NCI-H1694 (cell line): Measurements from ENCODE around the gene AGRP.

Experiments used
- DNase-seq: peaks from one replicate; lab custom pipeline; 2025; lab: John Stamatoyannopoulos, UW

The AGRP gene

DNA sequence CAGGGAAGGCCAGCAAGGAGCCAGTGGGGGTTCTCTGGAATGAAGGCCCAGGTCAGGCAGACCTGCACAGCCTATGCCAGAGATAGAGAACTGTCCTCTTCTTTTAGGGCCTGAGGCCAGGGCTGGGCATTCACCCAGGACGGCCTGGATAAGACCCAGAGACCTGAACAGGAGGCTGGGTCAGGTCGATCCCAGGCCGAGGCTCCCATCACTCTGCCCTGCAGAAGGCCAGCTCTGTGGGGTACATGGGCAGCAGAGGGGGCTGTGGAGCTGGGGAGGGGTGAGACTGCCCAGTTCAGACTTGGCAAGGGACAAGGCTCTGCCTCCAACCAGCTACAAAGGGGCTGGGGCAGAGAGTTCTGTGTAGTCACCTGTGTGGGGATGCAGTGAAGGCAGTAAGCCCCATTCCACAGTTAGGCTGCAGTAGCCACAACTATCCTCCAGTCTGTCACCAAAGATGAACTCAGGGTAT lies 37.9 kb downstream of the AGRP start:
- no peak for DNase-seq

GRCh38 chr16:67445126-67445426 lies 38.3 kb downstream of the AGRP start:
- DNase-seq, result no peak

- no peak for DNase-seq
Observed at GRCh38 chr16:67444259-67445125, 38.9 kb downstream of the AGRP start.

DNA sequence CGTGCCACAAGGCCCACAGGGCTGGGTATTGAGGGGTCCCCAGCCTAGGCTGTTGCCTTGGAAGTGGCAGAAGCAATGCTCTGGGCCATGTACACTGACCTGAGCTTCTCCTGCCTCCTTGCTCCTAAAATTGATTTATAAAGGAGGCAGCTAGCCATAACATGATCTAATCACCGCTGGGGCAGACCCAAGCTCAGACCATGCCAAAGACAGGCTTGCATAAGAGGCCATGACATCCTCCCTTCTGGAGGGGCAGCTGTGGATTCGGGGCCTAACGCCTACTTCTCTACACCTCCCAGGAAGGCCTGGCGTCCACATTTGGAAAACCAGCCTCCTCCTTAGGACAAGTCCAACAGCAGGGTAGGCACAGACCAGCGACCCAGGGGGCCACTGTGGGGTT lies 40.1 kb downstream of the AGRP start:
- DNase-seq, result no peak

GRCh38 chr16:67442581-67443255 lies 40.6 kb downstream of the AGRP start:
- no peak for DNase-seq

DNA sequence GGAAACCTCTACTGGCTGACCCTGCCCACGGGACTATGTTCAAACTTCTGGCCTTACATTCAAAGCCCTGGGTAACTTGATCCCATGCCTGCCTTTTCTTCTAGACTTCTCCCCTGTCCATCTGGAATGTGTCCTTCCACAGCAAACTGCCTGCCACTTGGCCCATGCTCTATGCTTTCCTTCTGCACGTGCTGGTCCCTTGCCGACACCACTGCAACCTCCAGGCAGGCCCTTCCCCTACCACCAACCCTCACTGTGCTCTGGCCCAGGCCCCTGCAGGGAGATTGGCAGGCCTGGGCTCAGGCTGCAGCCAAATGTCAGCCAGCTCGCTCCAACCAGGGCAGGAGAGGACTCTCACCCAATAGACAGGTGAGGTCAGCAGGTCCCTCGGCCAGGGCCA lies 41.4 kb downstream of the AGRP start:
- no peak for DNase-seq

GRCh38 chr16:67441271-67441753 lies 42.0 kb downstream of the AGRP start:
- peak; percentile 68 for DNase-seq

GRCh38 chr16:67438824-67439393 lies 44.4 kb downstream of the AGRP start:
- no peak for DNase-seq

- DNase-seq, result no peak
Observed at GRCh38 chr16:67438098-67438791, 45.1 kb downstream of the AGRP start.

- DNase-seq, result no peak
Observed at GRCh38 chr16:67437513-67437912, 45.8 kb downstream of the AGRP start.

DNA sequence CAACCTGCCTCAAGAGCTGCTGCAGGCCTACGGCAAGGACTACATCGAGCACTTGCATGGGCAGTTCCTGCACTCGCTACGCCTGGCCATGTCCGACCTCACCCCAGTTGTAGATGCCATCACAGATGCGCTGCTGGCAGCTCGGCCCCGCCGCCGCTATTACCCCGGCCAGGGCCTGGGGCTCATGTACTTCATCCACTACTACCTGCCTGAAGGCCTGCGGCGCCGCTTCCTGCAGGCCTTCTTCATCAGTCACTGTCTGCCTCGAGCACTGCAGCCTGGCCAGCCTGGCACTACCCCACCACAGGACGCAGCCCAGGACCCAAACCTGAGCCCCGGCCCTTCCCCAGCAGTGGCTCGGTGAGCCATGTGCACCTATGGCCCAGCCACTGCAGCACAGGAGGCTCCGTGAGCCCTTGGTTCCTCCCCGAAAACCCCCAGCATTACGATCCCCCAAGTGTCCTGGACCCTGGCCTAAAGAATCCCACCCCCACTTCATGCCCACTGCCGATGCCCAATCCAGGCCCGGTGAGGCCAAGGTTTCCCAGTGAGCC lies 46.6 kb downstream of the AGRP start:
- no peak for DNase-seq

GRCh38 chr16:67435758-67436164 lies 47.6 kb downstream of the AGRP start:
- DNase-seq, result no peak

- DNase-seq, result no peak
Observed at GRCh38 chr16:67433131-67433719, 50.1 kb downstream of the AGRP start.
